ENCODE data around the gene RPL9.

RPL9 gene

DNA sequence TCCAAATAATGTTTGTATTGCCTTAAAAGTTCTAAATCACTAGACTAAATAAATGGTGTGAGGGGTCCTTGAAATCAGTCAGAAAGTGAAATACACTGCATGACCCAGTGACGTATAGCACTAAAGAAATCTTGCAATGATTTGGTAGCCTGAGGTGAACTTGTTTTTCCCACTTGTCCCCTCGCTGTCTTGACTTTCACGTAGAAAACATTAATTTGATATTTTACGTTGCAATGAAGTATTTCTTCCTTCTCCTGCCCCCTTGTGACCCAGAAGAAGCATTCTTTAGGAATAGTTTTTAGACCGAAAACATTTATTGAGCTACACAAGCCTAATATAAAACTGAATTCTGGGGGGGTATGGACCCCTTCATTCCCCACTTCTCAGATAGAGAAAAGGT, 48.3 kb downstream of the RPL9 start:
- Histone ChIP-seq H3K4me3 (ENCODE audit: insufficient read length, low read depth) (no peak overlapping the region), H3K9ac (ENCODE audit: insufficient read length, low read depth) (no peak overlapping the region), H3K9me3 (ENCODE audit: insufficient read depth, low read length) (no peaks in the 10 kb centered on the region), H3K4me1 (ENCODE audit: insufficient read depth, insufficient read length) (no peaks in the 10 kb centered on the region), H3K27me3 (ENCODE audit: insufficient read depth, insufficient read length) (no peaks in the 10 kb centered on the region), H3K36me3 (ENCODE audit: insufficient read depth, insufficient read length, low read length) (no peaks in the 10 kb centered on the region)
- DNase-seq (ENCODE audit: low read depth, low spot score) = no peak
- no peak for TF ChIP-seq SUZ12 (IDR thresholded peaks at IDR 0.05; ENCODE audit: extremely low read depth, insufficient read depth, insufficient read length)
- TF ChIP-seq YY1 (IDR thresholded peaks at IDR 0.05; ENCODE audit: insufficient read depth, insufficient read length) = no peak
- no peak for TF ChIP-seq ZNF274 (IDR thresholded peaks at IDR 0.05; ENCODE audit: low read depth, low read length)

DNA sequence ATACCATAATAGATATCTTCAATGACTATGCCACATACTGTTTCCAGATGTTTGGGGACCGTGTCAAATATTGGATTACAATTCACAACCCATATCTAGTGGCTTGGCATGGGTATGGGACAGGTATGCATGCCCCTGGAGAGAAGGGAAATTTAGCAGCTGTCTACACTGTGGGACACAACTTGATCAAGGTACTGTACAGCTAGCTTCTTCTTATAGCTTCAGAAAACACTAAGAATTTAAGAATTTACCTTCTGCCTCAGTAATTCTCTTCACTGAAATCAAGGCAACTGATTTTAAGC, 51.2 kb downstream of the RPL9 start:
- Histone ChIP-seq H3K4me3 (ENCODE audit: insufficient read length, low read depth) (no peak overlapping the region), H3K9me3 (ENCODE audit: insufficient read depth, low read length) (no peaks in the 10 kb centered on the region), H3K4me1 (ENCODE audit: insufficient read depth, insufficient read length) (no peaks in the 10 kb centered on the region), H3K9ac (ENCODE audit: insufficient read length, low read depth) (no peak overlapping the region), H3K27me3 (ENCODE audit: insufficient read depth, insufficient read length) (no peaks in the 10 kb centered on the region), H3K36me3 (ENCODE audit: insufficient read depth, insufficient read length, low read length) (no peaks in the 10 kb centered on the region)
- no peak for DNase-seq (ENCODE audit: low read depth, low spot score)
- TF ChIP-seq SUZ12 (IDR thresholded peaks at IDR 0.05; ENCODE audit: extremely low read depth, insufficient read depth, insufficient read length) = no peak
- no peak for TF ChIP-seq ZNF274 (IDR thresholded peaks at IDR 0.05; ENCODE audit: low read depth, low read length)
- TF ChIP-seq YY1 (IDR thresholded peaks at IDR 0.05; ENCODE audit: insufficient read depth, insufficient read length) = no peak

DNA sequence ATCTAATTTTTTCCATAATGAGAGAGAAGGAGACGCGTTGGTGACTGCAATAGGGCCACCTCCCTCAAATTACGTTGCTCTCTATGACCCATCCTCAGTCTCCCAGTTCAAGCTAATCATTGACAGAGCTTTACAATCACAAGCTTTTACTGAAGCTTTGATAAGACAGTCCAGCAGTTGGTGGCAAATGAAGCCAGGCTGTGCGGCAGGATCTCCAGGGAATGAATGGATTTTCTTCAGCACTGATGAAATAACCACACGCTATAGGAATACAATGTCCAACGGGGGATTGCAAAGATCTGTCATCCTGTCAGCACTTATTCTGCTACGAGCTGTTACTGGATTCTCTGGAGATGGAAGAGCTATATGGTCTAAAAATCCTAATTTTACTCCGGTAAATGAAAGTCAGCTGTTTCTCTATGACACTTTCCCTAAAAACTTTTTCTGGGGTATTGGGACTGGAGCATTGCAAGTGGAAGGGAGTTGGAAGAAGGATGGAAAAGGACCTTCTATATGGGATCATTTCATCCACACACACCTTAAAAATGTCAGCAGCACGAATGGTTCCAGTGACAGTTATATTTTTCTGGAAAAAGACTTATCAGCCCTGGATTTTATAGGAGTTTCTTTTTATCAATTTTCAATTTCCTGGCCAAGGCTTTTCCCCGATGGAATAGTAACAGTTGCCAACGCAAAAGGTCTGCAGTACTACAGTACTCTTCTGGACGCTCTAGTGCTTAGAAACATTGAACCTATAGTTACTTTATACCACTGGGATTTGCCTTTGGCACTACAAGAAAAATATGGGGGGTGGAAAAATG, 51.7 kb downstream of the RPL9 start, which contains the start of gene KLB:
KLB (plus strand) TSS at position 168 of the 821 bp plus-strand sequence; CDS start at position 188, 20 bp downstream.
- DNase-seq (ENCODE audit: low read depth, low spot score) = no peak
- Histone ChIP-seq H3K27me3 (ENCODE audit: insufficient read depth, insufficient read length) (no peaks in the 10 kb centered on the region), H3K9ac (ENCODE audit: insufficient read length, low read depth) (no peak within 1 kb of the TSS), H3K9me3 (ENCODE audit: insufficient read depth, low read length) (no peaks in the 10 kb centered on the region), H3K36me3 (ENCODE audit: insufficient read depth, insufficient read length, low read length) (no peaks in the 10 kb centered on the region), H3K4me1 (ENCODE audit: insufficient read depth, insufficient read length) (no peaks in the 10 kb centered on the region), H3K4me3 (ENCODE audit: insufficient read length, low read depth) (no peak within 1 kb of the TSS)
- TF ChIP-seq SUZ12 (IDR thresholded peaks at IDR 0.05; ENCODE audit: extremely low read depth, insufficient read depth, insufficient read length) = no peak
- TF ChIP-seq ZNF274 (IDR thresholded peaks at IDR 0.05; ENCODE audit: low read depth, low read length) = no peak
- TF ChIP-seq YY1 (IDR thresholded peaks at IDR 0.05; ENCODE audit: insufficient read depth, insufficient read length) = no peak

Measured in NT2/D1 (cell line).